Spleen (tissue), 11 donors: ENCODE measurements around the gene OOSP3. TPM values are rescaled to one million over a fixed set of nuclear protein-coding genes. Genes with fewer than 3 reads are reported as not detected.

Experiments
- DNase-seq: peaks from one replicate; pipeline ENCODE4 v3.0.0-alpha.2; 2020
- H3K27ac ChIP-seq, 8 donors: fragments of 200-600 bp; sonication (generic) in 7 of 8; 1 replicate in 4 of 8; 2 replicates in 4 of 8; pipeline versions ENCODE4 v1.5.0 to v1.8.0; 2016 to 2021; ENCODE audit warnings: inconsistent platforms in 4 of 8, mild to moderate bottlenecking in 4 of 8, moderate library complexity in 1 of 8
- H3K27me3 ChIP-seq, 7 donors: fragments of 200-600 bp; sonication (generic) in 6 of 7; replicated peaks in 1 of 7; 1 replicate in 4 of 7; 2 replicates in 3 of 7; pipeline versions ENCODE4 v1.5.0 to v1.8.0; 2016 to 2021; ENCODE audit warnings: inconsistent platforms in 3 of 7, mild to moderate bottlenecking in 1 of 7
- H3K36me3 ChIP-seq, 6 donors: fragments of 200-600 bp; sonication (generic) in 5 of 6; 1 replicate in 4 of 6; 2 replicates in 2 of 6; pipeline versions ENCODE4 v1.5.0 to v1.8.0; 2016 to 2021; ENCODE audit warnings: inconsistent platforms in 2 of 6
- H3K4me1 ChIP-seq, 6 donors: fragments of 200-600 bp; sonication (generic) in 5 of 6; 1 replicate in 3 of 6; 2 replicates in 3 of 6; pipeline versions ENCODE4 v1.5.0 to v1.8.0; 2016 to 2021; ENCODE audit warnings: inconsistent platforms in 3 of 6
- H3K4me3 ChIP-seq, 8 donors: fragments of 200-600 bp; sonication (generic) in 7 of 8; 1 replicate in 4 of 8; 2 replicates in 4 of 8; pipeline versions ENCODE4 v1.5.0 to v1.8.0; 2016 to 2021; ENCODE audit warnings: inconsistent platforms in 4 of 8, mild to moderate bottlenecking in 4 of 8, moderate library complexity in 2 of 8
- H3K9me3 ChIP-seq, 8 donors: fragments of 200-600 bp; sonication (generic) in 7 of 8; 1 replicate in 4 of 8; 2 replicates in 4 of 8; pipeline versions ENCODE4 v1.5.0 to v1.8.0; 2016 to 2021; ENCODE audit warnings: inconsistent platforms in 4 of 8
- POLR2A ChIP-seq, 3 donors: fragments of 450-650 bp; IDR thresholded peaks; one replicate each; pipeline ENCODE4 v1.5.1; 2017; ENCODE audit warnings: antibody characterized with exemption in 3 of 3, mild to moderate bottlenecking in 1 of 3
- POLR2AphosphoS5 ChIP-seq, 3 donors: sonication (generic); formaldehyde crosslinking; IDR thresholded peaks; one replicate each; pipeline ENCODE4 v1.5.1; 2017; ENCODE audit warnings: antibody characterized with exemption in 3 of 3
- WGBS, 5 donors: extraction: QIAGEN DNeasy Blood & Tissue Kit in 3 of 5; methylation state at CpG; one replicate each; pipeline versions ENCODE4 v1.1.5 to v1.1.7; 2013 to 2018; 5-methylcytosine and 5-hydroxymethylcytosine counted together
- intact Hi-C: fragments of 100-400 bp; cut with DNase I; formaldehyde crosslinking; loops from one replicate; pipeline ENCODE4 v1.15.0; 2023; ENCODE audit warnings: low total_unique reads
- polyA plus RNA-seq, 3 donors: library from polyadenylated mRNA; stranded (reverse); fragments of 200-250 nt; gene quantifications; one replicate each; pipeline ENCODE4 v1.2.1, GENCODE V29; 2013
- total RNA-seq, 7 donors: library from RNA; depleted of rRNA in 3 of 7; stranded (reverse); fragments of >200 nt in 3 of 7; fragmentation: NEBNext Ultra II Directional in 4 of 7; extraction: Animal tissue kit (Norgen Biotek cat#: 25700) in 4 of 7; gene quantifications; one replicate each; pipeline versions ENCODE4 v1.1.0 to v1.2.1, GENCODE V29; 2016 to 2021
- TF ChIP-seq, protein P1 (sequence below), 11 experiments: fragments of 200-600 bp in 7 of 11; fragments of 450-650 bp in 4 of 11; sonication (generic) in 4 of 11; IDR thresholded peaks in 8 of 11; conservative IDR thresholded peaks in 3 of 11; 1 replicate in 7 of 11; 2 replicates in 4 of 11; pipeline versions ENCODE4 v1.4.0 to v1.8.0; 2016 to 2021; ENCODE audit warnings: antibody characterized with exemption in 11 of 11, inconsistent platforms in 4 of 11, mild to moderate bottlenecking in 1 of 11
- donor health status: healthy with polysubstance abuse.
- donor health status: DM: no; HTN: no; CAD: no; lungs with moderate emphysema.
- donor health status: DM: no; HTN: no; CAD: no.
- donor health status: Bipolar disorder and iron deficiency.
- donor health status: healthy.
- donor health status: DM: no; HTN: no; CAD: no.
- donor health status: DM: yes; HTN: yes; CAD: no.

OOSP3 gene
- total and polyA plus RNA-seq, 10 donors = not detected

DNA sequence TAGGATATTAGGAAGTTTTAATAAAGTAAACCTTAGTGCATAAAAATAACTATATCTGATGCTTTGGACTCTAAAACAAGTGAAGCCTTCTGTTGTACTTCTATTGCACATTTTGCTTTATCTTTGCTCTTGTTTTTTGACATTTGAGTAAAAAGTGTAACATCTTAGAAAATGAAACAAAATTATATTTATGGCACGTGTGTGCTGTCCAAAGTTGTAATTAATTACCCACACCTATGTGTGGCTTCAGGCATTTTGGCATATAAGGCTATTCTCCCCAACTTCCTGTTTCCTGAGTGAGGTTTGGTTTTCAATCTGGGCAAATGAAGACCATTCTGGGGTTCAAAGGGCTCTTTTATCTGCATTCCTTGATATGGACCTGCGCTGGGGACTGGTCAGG lies 59.5 kb downstream of the OOSP3 start, which contains the start of gene OOSP1:
Gene OOSP1 (plus strand): TSS at position 301 of the 400 bp plus-strand sequence. CDS start 23 bp downstream, at position 324.
- Histone ChIP-seq H3K4me1 (no peaks in the 10 kb centered on the region), H3K27me3 (no peaks in the 10 kb centered on the region), H3K4me3 (no peak within 1 kb of the TSS), H3K27ac (no peak within 1 kb of the TSS), H3K9me3 (no peaks in the 10 kb centered on the region), H3K36me3 (no peaks in the 10 kb centered on the region)
- TF ChIP-seq POLR2AphosphoS5 (IDR thresholded peaks at IDR 0.05) (no peak), POLR2A (IDR thresholded peaks at IDR 0.05) (no peak)
- intact Hi-C loops = no loop called here
- WGBS, 5 donors = 50 to 60% (median 55%) methylated on average over 2 of the region's 2 CpGs
- DNase-seq = no peak

DNA sequence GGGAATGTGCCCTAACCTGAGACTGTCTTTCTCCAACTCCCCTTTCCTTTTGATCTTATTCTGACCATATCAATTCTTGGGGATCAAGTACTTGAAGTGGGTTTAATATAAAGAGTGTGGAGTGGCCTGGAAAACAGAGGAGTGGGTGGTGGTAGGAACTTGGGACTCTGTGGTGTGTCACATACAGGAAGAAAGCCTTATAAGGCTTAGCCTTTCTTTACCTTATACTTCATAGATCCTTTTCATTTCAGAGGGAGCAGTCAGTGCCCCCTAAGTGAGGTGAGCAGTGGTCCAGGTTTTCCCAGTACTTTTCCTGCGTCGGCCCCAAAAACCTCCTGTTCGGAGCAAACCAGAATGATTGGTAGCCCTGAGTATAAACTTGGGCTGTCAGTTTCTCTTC lies 60.1 kb downstream of the OOSP3 start:
- DNase-seq = no peak
- H3K27me3 ChIP-seq = peaks cover 0 to under 1% (median 0%) of the 10 kb centered on the region in 7 donors
- no peak overlapping the region for H3K27ac ChIP-seq
- intact Hi-C loops = no loop called here
- 88 to 99% (median 93%) methylated on average over 3 of the region's 3 CpGs for WGBS, 5 donors
- no peak overlapping the region for H3K4me3 ChIP-seq
- TF ChIP-seq POLR2AphosphoS5 (IDR thresholded peaks at IDR 0.05) = no peak
- TF ChIP-seq, protein P1, sequence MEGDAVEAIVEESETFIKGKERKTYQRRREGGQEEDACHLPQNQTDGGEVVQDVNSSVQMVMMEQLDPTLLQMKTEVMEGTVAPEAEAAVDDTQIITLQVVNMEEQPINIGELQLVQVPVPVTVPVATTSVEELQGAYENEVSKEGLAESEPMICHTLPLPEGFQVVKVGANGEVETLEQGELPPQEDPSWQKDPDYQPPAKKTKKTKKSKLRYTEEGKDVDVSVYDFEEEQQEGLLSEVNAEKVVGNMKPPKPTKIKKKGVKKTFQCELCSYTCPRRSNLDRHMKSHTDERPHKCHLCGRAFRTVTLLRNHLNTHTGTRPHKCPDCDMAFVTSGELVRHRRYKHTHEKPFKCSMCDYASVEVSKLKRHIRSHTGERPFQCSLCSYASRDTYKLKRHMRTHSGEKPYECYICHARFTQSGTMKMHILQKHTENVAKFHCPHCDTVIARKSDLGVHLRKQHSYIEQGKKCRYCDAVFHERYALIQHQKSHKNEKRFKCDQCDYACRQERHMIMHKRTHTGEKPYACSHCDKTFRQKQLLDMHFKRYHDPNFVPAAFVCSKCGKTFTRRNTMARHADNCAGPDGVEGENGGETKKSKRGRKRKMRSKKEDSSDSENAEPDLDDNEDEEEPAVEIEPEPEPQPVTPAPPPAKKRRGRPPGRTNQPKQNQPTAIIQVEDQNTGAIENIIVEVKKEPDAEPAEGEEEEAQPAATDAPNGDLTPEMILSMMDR (IDR thresholded peaks at IDR 0.05 in 8 of 11, conservative IDR thresholded peaks at IDR 0.05 in 3 of 11) = no peak
- TF ChIP-seq POLR2A (IDR thresholded peaks at IDR 0.05) = no peak
- H3K36me3 ChIP-seq = no peaks in the 10 kb centered on the region
- no peaks in the 10 kb centered on the region for H3K9me3 ChIP-seq
- H3K4me1 ChIP-seq = no peaks in the 10 kb centered on the region

DNA sequence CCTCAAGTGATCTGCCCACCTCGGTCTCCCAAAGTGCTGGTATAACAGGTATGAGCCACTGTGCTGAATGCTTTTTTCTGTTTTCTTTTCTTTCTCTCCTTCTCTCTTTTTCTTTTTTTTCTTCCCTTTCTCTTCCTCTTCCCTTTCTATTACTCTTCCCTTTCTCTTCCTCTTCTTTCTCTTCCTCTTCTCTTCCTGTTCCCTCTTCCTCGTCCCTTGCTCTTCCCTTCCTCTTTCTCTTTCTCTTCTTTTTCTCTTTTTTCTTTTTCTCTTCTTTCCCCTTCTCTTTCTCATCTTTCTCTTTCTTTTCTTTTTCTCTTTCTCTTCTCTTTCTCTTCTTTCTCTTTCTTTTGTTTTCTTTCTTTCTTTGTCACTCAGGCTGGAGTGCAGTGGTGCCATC lies 60.9 kb downstream of the OOSP3 start:
- Histone ChIP-seq H3K4me1 (no peaks in the 10 kb centered on the region), H3K4me3 (no peak overlapping the region), H3K27ac (no peak overlapping the region), H3K36me3 (no peaks in the 10 kb centered on the region), H3K27me3 (peaks cover 0 to 4% (median 0%) of the 10 kb centered on the region in 7 donors), H3K9me3 (no peaks in the 10 kb centered on the region)
- intact Hi-C loops = no loop called here
- DNase-seq = no peak
- WGBS, 5 donors = 55 to 78% (median 74%) methylated on average over 2 of the region's 2 CpGs
- TF ChIP-seq POLR2AphosphoS5 (IDR thresholded peaks at IDR 0.05) = no peak
- no peak for TF ChIP-seq POLR2A (IDR thresholded peaks at IDR 0.05)
- TF ChIP-seq, protein P1 (IDR thresholded peaks at IDR 0.05 in 8 of 11, conservative IDR thresholded peaks at IDR 0.05 in 3 of 11) = no peak

DNA sequence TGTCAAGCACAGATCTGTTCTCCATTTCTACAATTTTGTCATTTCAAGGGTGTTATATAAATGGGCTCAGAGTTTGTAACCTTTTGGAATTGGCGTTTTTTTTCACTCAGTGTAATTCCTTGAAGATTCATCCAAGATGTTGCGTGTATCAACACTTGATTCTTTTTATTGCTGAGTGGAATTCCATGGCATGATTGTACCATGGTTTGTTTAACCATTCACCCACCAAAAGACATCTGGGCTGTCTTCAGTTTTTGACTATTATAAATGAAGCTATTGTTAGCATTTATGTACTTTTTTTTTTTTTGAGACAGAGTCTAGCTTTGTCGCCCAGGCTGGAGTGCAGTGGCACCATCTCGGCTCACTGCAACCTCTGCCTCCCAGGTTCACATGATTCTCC lies 62.5 kb downstream of the OOSP3 start:
- H3K27ac ChIP-seq = no peak overlapping the region
- no peaks in the 10 kb centered on the region for H3K9me3 ChIP-seq
- H3K4me3 ChIP-seq = no peak overlapping the region
- peaks cover 0 to 10% (median 0%) of the 10 kb centered on the region in 7 donors for H3K27me3 ChIP-seq
- DNase-seq = no peak
- H3K36me3 ChIP-seq = no peaks in the 10 kb centered on the region
- WGBS, 5 donors = 84 to 96% (median 90%) methylated on average over 4 of the region's 4 CpGs
- H3K4me1 ChIP-seq = no peaks in the 10 kb centered on the region
- intact Hi-C loops = no loop called here
- TF ChIP-seq POLR2A (IDR thresholded peaks at IDR 0.05) (no peak), POLR2AphosphoS5 (IDR thresholded peaks at IDR 0.05) (no peak)
- TF ChIP-seq, protein P1 (IDR thresholded peaks at IDR 0.05 in 8 of 11, conservative IDR thresholded peaks at IDR 0.05 in 3 of 11) = no peak
